Daoy (cell line): ENCODE results near the gene OXA1L. TPM values are rescaled to one million over a fixed set of nuclear protein-coding genes. Genes with fewer than 3 reads are reported as not detected.

Experiments
- total RNA-seq: library from RNA; depleted of rRNA; stranded (reverse); fragments of >200 nt; shearing (Covaris generic); gene quantifications from 2 replicates; pipeline ENCODE4 v1.2.3, GENCODE V29; 2014; rRNA removed

Gene OXA1L
- total RNA-seq, 1 experiment from 2014 or later, result 89.7 TPM

Other genes with a start within 250 kb of the OXA1L start
- 353 and 470 TPM in 2 replicates for gene DAD1, start 177.5 kb upstream of the OXA1L start, total RNA-seq
- 11.7 and 12.8 TPM in 2 replicates for gene ABHD4, start 168.4 kb upstream of the OXA1L start, total RNA-seq
- not detected in 2 replicates for gene OR6J1, start 122.3 kb upstream of the OXA1L start, total RNA-seq
- 0.51 and 1.8 TPM in 2 replicates for gene SLC7A7, start 48.7 kb downstream of the OXA1L start, total RNA-seq
- gene MRPL52, start 63.2 kb downstream of the OXA1L start, total RNA-seq, result 174 and 223 TPM in 2 replicates
- gene MMP14, start 69.9 kb downstream of the OXA1L start, total RNA-seq, result 158 and 176 TPM in 2 replicates
- 17.3 and 21.1 TPM in 2 replicates for gene LRP10, start 105.1 kb downstream of the OXA1L start, total RNA-seq
- gene REM2, start 116.5 kb downstream of the OXA1L start, total RNA-seq, result 0.74 TPM in 1 of 2 replicates, not detected in the other
- gene RBM23, start 152.5 kb downstream of the OXA1L start, total RNA-seq, result 105 and 120 TPM in 2 replicates
- 150 and 184 TPM in 2 replicates for gene PRMT5, start 162.7 kb downstream of the OXA1L start, total RNA-seq
- gene HAUS4, start 190.4 kb downstream of the OXA1L start, total RNA-seq, result 31.0 and 42.7 TPM in 2 replicates
- gene AJUBA, start 215.9 kb downstream of the OXA1L start, total RNA-seq, result 70.2 and 94.8 TPM in 2 replicates
- 4.6 and 7.8 TPM in 2 replicates for gene C14orf93, start 243.5 kb downstream of the OXA1L start, total RNA-seq